Lower leg skin (tissue), 4 donors: ENCODE data around the gene KDM4F. TPM values are rescaled to one million over a fixed set of nuclear protein-coding genes. Genes with fewer than 3 reads are reported as not detected.

Source experiments
- DNase-seq, 2 donors: peaks; one replicate each; pipeline ENCODE4 v3.0.0-alpha.2; 2019; ENCODE audit warnings: low spot score in 2 of 2
- H3K4me3 ChIP-seq: fragments of 200-600 bp; sonication (generic); 2 replicates; pipeline ENCODE4 v1.5.1; 2017; ENCODE audit warnings: mild to moderate bottlenecking, low read depth; ENCODE audit not compliant: poor library complexity, severe bottlenecking
- CTCF ChIP-seq, 3 donors: fragments of 450-650 bp; IDR thresholded peaks; one replicate each; pipeline ENCODE4 v1.5.1; 2016; ENCODE audit warnings: antibody characterized with exemption in 3 of 3, mild to moderate bottlenecking in 3 of 3, moderate library complexity in 2 of 3
- POLR2A ChIP-seq, 2 donors: fragments of 450-650 bp; IDR thresholded peaks; one replicate each; pipeline ENCODE4 v1.6.1; 2016 to 2017; ENCODE audit warnings: antibody characterized with exemption in 2 of 2, mild to moderate bottlenecking in 1 of 2, moderate library complexity in 1 of 2
- WGBS, 2 donors: methylation state at CpG; one replicate each; pipeline ENCODE4 v1.1.5; 2018; 5-methylcytosine and 5-hydroxymethylcytosine counted together
- intact Hi-C: fragments of 100-400 bp; cut with DNase I; formaldehyde crosslinking; loops from one replicate; pipeline ENCODE4 v1.15.0; 2023; ENCODE audit warnings: low total_unique reads
- total RNA-seq, 4 donors: library from RNA; depleted of rRNA; stranded (reverse); fragments of >200 nt; gene quantifications; one replicate each; pipeline ENCODE4 v1.1.0, GENCODE V29; 2016

Gene KDM4F
- total RNA-seq, 4 donors from 2014 or later = not detected

GRCh38 chr11:95042906-95043305 lies 6.3 kb upstream of the KDM4F start:
- DNase-seq = no peak
- no peak overlapping the region for H3K4me3 ChIP-seq
- intact Hi-C loops = no loop called here
- TF ChIP-seq POLR2A (IDR thresholded peaks at IDR 0.05) (no peak), CTCF (IDR thresholded peaks at IDR 0.05) (no peak)
- WGBS, 2 donors = 87 to 90% methylated on average over 3 of the region's 3 CpGs

GRCh38 chr11:95044010-95044409 lies 5.2 kb upstream of the KDM4F start:
- DNase-seq = no peak
- 82 to 86% methylated on average over 4 of the region's 4 CpGs for WGBS, 2 donors
- intact Hi-C loops = no loop called here
- TF ChIP-seq CTCF (IDR thresholded peaks at IDR 0.05) = no peak
- no peak for TF ChIP-seq POLR2A (IDR thresholded peaks at IDR 0.05)
- H3K4me3 ChIP-seq = no peak overlapping the region

GRCh38 chr11:95045812-95046211 lies 3.4 kb upstream of the KDM4F start:
- intact Hi-C loops = no loop called here
- TF ChIP-seq POLR2A (IDR thresholded peaks at IDR 0.05) = no peak
- TF ChIP-seq CTCF (IDR thresholded peaks at IDR 0.05) = no peak
- DNase-seq = no peak
- no peak overlapping the region for H3K4me3 ChIP-seq

GRCh38 chr11:95050595-95051202 lies 1.5 kb downstream of the KDM4F start:
- H3K4me3 ChIP-seq = no peak overlapping the region
- TF ChIP-seq CTCF (IDR thresholded peaks at IDR 0.05) (no peak), POLR2A (IDR thresholded peaks at IDR 0.05) (no peak)
- intact Hi-C loops = no loop called here
- WGBS, 2 donors = 95 to 97% methylated on average over 15 to 20 of the region's 22 CpGs
- no peak for DNase-seq

- intact Hi-C loops = no loop called here
- 83 to 94% methylated on average over 2 of the region's 2 CpGs for WGBS, 2 donors
- no peak for TF ChIP-seq CTCF (IDR thresholded peaks at IDR 0.05)
- no peak for TF ChIP-seq POLR2A (IDR thresholded peaks at IDR 0.05)
- H3K4me3 ChIP-seq = no peak overlapping the region
- DNase-seq = no peak
Measured at GRCh38 chr11:95054356-95054755, 5.1 kb downstream of the KDM4F start.

- intact Hi-C loops = no loop called here
- no peak for TF ChIP-seq POLR2A (IDR thresholded peaks at IDR 0.05)
- no peak for TF ChIP-seq CTCF (IDR thresholded peaks at IDR 0.05)
- no peak for DNase-seq
- H3K4me3 ChIP-seq = no peak overlapping the region
- 39 to 40% methylated on average over 2 of the region's 2 CpGs for WGBS, 2 donors
Measured at GRCh38 chr11:95055283-95055897, 6.2 kb downstream of the KDM4F start.
